ENCODE results near the gene EXOSC1. TPM values are rescaled to one million over a fixed set of nuclear protein-coding genes. Genes with fewer than 3 reads are reported as not detected.
A peak's percentile ranks its signal among the peaks of the same experiment; 100 is the strongest.

EXOSC1 gene
- total and polyA plus RNA-seq, 2 of the 13 experiments (the other 11 are each of a cell fraction or from before 2014, with no cell fraction given), result 36.3 to 39.9 TPM

DNA sequence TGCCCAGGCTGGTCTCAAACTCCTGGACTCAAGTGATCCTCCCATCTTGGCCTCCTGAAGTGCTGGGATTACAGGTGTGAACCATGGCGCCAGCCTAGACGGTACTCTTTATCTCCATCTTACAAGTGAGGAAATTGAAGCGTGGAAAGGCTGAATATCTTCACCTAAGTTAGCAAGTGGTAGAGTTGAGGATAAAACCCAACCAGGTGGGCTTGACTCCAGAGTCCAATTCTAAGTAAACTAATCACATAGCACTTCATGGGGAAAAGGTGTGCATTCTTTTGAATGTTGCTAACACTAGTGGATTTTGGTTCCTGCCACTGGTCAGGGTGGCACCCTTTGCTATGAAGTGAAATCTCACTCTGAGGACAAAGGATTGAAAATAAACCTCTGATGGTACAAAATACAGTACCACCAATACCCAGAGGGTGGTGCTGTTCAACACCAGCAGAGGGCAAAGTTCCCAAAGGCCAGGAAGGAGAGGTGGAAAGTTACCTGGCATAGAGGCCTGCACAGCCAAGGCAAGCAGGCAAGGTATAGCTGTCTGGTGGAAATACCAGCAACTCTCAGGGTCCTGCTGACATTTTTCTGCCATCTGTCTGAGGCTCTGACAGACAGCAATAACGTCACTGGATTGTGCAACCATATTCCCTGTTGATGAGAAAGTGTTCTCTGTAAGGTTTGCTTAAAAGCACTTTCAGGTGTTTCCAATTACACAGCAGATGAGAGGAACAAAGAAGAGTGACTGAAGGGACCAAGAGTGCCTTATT lies 17.7 kb upstream of the EXOSC1 start (continued):
- TF ChIP-seq SMYD3 (CRISPR knock-in tag; IDR thresholded peaks at IDR 0.05) (no peak), RNF2 (conservative IDR thresholded peaks at IDR 0.05; ENCODE audit: low read depth) (no peak), ELF3 (CRISPR knock-in tag; IDR thresholded peaks at IDR 0.05) (peak; percentile 53; the same call in 1 of the 2 replicates), ZNF225 (CRISPR knock-in tag; IDR thresholded peaks at IDR 0.05) (no peak), ZNF124 (CRISPR knock-in tag; IDR thresholded peaks at IDR 0.05) (no peak), RXRB (CRISPR knock-in tag; IDR thresholded peaks at IDR 0.05; ENCODE audit: borderline replicate concordance) (peak; percentile 55; the same call in 1 of the 2 replicates), HDAC1 (CRISPR knock-in tag; IDR thresholded peaks at IDR 0.05) (0 out of 2 replicates have a peak, but pooled peaks have one; percentile 22), RCOR2 (CRISPR knock-in tag; IDR thresholded peaks at IDR 0.05) (peak; percentile 37; the same call in 1 of the 2 replicates), ZKSCAN5 (CRISPR knock-in tag; IDR thresholded peaks at IDR 0.05) (no peak), TEAD3 (CRISPR knock-in tag; optimal IDR thresholded peaks at IDR 0.05; ENCODE audit: borderline replicate concordance) (peak; percentile 80), ZFX (CRISPR knock-in tag; IDR thresholded peaks at IDR 0.05; ENCODE audit: low read depth) (peak; percentile 88), HES4 (CRISPR knock-in tag; IDR thresholded peaks at IDR 0.05; ENCODE audit: borderline replicate concordance) (no peak), PRMT3 (CRISPR knock-in tag; IDR thresholded peaks at IDR 0.05; ENCODE audit: borderline replicate concordance, low read depth) (no peak), DNMT3B (CRISPR knock-in tag; conservative IDR thresholded peaks at IDR 0.05) (0 out of 2 replicates have a peak, but pooled peaks have one; percentile 25), RAD21 (CRISPR knock-in tag; IDR thresholded peaks at IDR 0.05) (peak; percentile 88), MTF1 (CRISPR knock-in tag; IDR thresholded peaks at IDR 0.05) (no peak), SRSF4 (IDR thresholded peaks at IDR 0.05; ENCODE audit: low read depth, low read length, poor library complexity, severe bottlenecking) (no peak), RFXANK (CRISPR knock-in tag; IDR thresholded peaks at IDR 0.05) (no peak), ZKSCAN8 (CRISPR knock-in tag; IDR thresholded peaks at IDR 0.05; ENCODE audit: borderline replicate concordance) (peak; percentile 54; the same call in 1 of the 2 replicates), JUND (CRISPR knock-in tag; IDR thresholded peaks at IDR 0.05) (no peak), ZMYM2 (CRISPR knock-in tag; IDR thresholded peaks at IDR 0.05) (no peak), PCBP2 (optimal IDR thresholded peaks at IDR 0.05; ENCODE audit: low read depth, low read length, poor library complexity, severe bottlenecking) (no peak), PAF1 (CRISPR knock-in tag; IDR thresholded peaks at IDR 0.05) (no peak)
- TF ChIP-seq, protein P1, sequence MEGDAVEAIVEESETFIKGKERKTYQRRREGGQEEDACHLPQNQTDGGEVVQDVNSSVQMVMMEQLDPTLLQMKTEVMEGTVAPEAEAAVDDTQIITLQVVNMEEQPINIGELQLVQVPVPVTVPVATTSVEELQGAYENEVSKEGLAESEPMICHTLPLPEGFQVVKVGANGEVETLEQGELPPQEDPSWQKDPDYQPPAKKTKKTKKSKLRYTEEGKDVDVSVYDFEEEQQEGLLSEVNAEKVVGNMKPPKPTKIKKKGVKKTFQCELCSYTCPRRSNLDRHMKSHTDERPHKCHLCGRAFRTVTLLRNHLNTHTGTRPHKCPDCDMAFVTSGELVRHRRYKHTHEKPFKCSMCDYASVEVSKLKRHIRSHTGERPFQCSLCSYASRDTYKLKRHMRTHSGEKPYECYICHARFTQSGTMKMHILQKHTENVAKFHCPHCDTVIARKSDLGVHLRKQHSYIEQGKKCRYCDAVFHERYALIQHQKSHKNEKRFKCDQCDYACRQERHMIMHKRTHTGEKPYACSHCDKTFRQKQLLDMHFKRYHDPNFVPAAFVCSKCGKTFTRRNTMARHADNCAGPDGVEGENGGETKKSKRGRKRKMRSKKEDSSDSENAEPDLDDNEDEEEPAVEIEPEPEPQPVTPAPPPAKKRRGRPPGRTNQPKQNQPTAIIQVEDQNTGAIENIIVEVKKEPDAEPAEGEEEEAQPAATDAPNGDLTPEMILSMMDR (CRISPR knock-in tag; IDR thresholded peaks at IDR 0.05), result peak; percentile 91
- TF ChIP-seq, protein P2, sequence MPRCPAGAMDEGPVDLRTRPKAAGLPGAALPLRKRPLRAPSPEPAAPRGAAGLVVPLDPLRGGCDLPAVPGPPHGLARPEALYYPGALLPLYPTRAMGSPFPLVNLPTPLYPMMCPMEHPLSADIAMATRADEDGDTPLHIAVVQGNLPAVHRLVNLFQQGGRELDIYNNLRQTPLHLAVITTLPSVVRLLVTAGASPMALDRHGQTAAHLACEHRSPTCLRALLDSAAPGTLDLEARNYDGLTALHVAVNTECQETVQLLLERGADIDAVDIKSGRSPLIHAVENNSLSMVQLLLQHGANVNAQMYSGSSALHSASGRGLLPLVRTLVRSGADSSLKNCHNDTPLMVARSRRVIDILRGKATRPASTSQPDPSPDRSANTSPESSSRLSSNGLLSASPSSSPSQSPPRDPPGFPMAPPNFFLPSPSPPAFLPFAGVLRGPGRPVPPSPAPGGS (CRISPR knock-in tag; IDR thresholded peaks at IDR 0.05), result no peak
- TF ChIP-seq, protein P3, sequence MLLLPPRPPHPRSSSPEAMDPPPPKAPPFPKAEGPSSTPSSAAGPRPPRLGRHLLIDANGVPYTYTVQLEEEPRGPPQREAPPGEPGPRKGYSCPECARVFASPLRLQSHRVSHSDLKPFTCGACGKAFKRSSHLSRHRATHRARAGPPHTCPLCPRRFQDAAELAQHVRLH (CRISPR knock-in tag; IDR thresholded peaks at IDR 0.05; ENCODE audit: borderline replicate concordance, low read depth), result 0 out of 2 replicates have a peak, but pooled peaks have one; percentile 36
- TF ChIP-seq, protein P4, sequence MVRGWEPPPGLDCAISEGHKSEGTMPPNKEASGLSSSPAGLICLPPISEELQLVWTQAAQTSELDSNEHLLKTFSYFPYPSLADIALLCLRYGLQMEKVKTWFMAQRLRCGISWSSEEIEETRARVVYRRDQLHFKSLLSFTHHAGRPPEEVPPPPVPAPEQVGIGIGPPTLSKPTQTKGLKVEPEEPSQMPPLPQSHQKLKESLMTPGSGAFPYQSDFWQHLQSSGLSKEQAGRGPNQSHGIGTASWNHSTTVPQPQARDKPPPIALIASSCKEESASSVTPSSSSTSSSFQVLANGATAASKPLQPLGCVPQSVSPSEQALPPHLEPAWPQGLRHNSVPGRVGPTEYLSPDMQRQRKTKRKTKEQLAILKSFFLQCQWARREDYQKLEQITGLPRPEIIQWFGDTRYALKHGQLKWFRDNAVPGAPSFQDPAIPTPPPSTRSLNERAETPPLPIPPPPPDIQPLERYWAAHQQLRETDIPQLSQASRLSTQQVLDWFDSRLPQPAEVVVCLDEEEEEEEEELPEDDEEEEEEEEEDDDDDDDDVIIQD (CRISPR knock-in tag; IDR thresholded peaks at IDR 0.05; ENCODE audit: low read depth), result peak; percentile 20; the same call in 1 of the 2 replicates

Measured in HepG2 (cell line).